ENCODE measurements around the gene PTPRN2.
"Not testable (repeated sequence)": the region's sequence is repeated elsewhere in the genome, so short reads cannot be mapped to it uniquely, and the experiment has no call there.

PTPRN2 gene

GRCh38 chr7:157936976-157937375 lies 650.6 kb downstream of the PTPRN2 start:
- Mint-ChIP-seq H3K4me3 (no peak overlapping the region), H3K9me3 (peaks cover 20 to 21% of the 10 kb centered on the region in 2 donors), H3K4me1 (ENCODE audit: low read depth in 2 of 2) (no peaks in the 10 kb centered on the region), H3K27me3 (peaks cover 0 to 26% of the 10 kb centered on the region in 2 donors), H3K27ac (no peak overlapping the region), H3K36me3 (ENCODE audit: insufficient read depth) (no peaks in the 10 kb centered on the region)
- DNase-seq (no peak), ATAC-seq (replicated peaks) (no peak)

- H3K36me3 Mint-ChIP-seq (ENCODE audit: insufficient read depth); DNase-seq; ATAC-seq (replicated peaks); H3K4me1 Mint-ChIP-seq (ENCODE audit: low read depth in 2 of 2); H3K27ac Mint-ChIP-seq; H3K4me3 Mint-ChIP-seq: not testable (repeated sequence)
- H3K27me3 Mint-ChIP-seq: peaks cover 0 to 26% of the 10 kb centered on the region in 2 donors
- peaks cover 19 to 22% of the 10 kb centered on the region in 2 donors for H3K9me3 Mint-ChIP-seq
Measured at GRCh38 chr7:157935721-157936120, 651.9 kb downstream of the PTPRN2 start.

GRCh38 chr7:157933219-157934155 lies 654.1 kb downstream of the PTPRN2 start:
- Mint-ChIP-seq H3K9me3 (peaks cover 16 to 22% of the 10 kb centered on the region in 2 donors), H3K27me3 (peaks cover 0 to 15% of the 10 kb centered on the region in 2 donors)
- H3K4me3 Mint-ChIP-seq; H3K36me3 Mint-ChIP-seq (ENCODE audit: insufficient read depth); DNase-seq; H3K27ac Mint-ChIP-seq; H3K4me1 Mint-ChIP-seq (ENCODE audit: low read depth in 2 of 2); ATAC-seq (replicated peaks): not testable (repeated sequence)

- Mint-ChIP-seq H3K36me3 (ENCODE audit: insufficient read depth) (no peaks in the 10 kb centered on the region), H3K27ac (peak overlapping the region in 1 of 2 donors; percentile 58), H3K27me3 (peaks cover 8 to 17% of the 10 kb centered on the region in 2 donors), H3K4me3 (no peak overlapping the region), H3K4me1 (ENCODE audit: low read depth in 2 of 2) (no peaks in the 10 kb centered on the region), H3K9me3 (peaks cover 16 to 22% of the 10 kb centered on the region in 2 donors)
- DNase-seq (no peak), ATAC-seq (replicated peaks) (no peak)
Measured at GRCh38 chr7:157932498-157933218, 655.0 kb downstream of the PTPRN2 start.

- Mint-ChIP-seq H3K4me1 (ENCODE audit: low read depth in 2 of 2) (peaks cover 6 to 7% of the 10 kb centered on the region in 2 donors), H3K27me3 (peaks cover 10 to 14% of the 10 kb centered on the region in 2 donors), H3K9me3 (peaks cover 16 to 22% of the 10 kb centered on the region in 2 donors), H3K4me3 (no peak overlapping the region), H3K36me3 (ENCODE audit: insufficient read depth) (no peaks in the 10 kb centered on the region), H3K27ac (no peak overlapping the region)
- no peak for DNase-seq
- no peak for ATAC-seq (replicated peaks)
Measured at GRCh38 chr7:157930926-157931466, 656.6 kb downstream of the PTPRN2 start.

GRCh38 chr7:157930441-157930840 lies 657.2 kb downstream of the PTPRN2 start:
- peaks cover 8 to 9% of the 10 kb centered on the region in 2 donors for H3K4me1 Mint-ChIP-seq (ENCODE audit: low read depth in 2 of 2)
- H3K4me3 Mint-ChIP-seq: no peak overlapping the region
- no peak for DNase-seq
- peaks cover 10 to 14% of the 10 kb centered on the region in 2 donors for H3K27me3 Mint-ChIP-seq
- no peak for ATAC-seq (replicated peaks)
- peaks cover 15 to 19% of the 10 kb centered on the region in 2 donors for H3K9me3 Mint-ChIP-seq
- H3K36me3 Mint-ChIP-seq (ENCODE audit: insufficient read depth): no peaks in the 10 kb centered on the region
- H3K27ac Mint-ChIP-seq: no peak overlapping the region

- H3K4me3 Mint-ChIP-seq: no peak overlapping the region
- no peaks in the 10 kb centered on the region for H3K36me3 Mint-ChIP-seq (ENCODE audit: insufficient read depth)
- no peak overlapping the region for H3K27ac Mint-ChIP-seq
- no peak for ATAC-seq (replicated peaks)
- H3K4me1 Mint-ChIP-seq (ENCODE audit: low read depth in 2 of 2): peaks cover 8 to 9% of the 10 kb centered on the region in 2 donors
- DNase-seq: no peak
- peaks cover 13 to 14% of the 10 kb centered on the region in 2 donors for H3K9me3 Mint-ChIP-seq
- peaks cover 10 to 14% of the 10 kb centered on the region in 2 donors for H3K27me3 Mint-ChIP-seq
Measured at GRCh38 chr7:157929671-157930070, 658.0 kb downstream of the PTPRN2 start.

- Mint-ChIP-seq H3K27me3 (peaks cover 10 to 14% of the 10 kb centered on the region in 2 donors), H3K9me3 (peaks cover 10 to 14% of the 10 kb centered on the region in 2 donors), H3K4me3 (no peak overlapping the region), H3K27ac (no peak overlapping the region), H3K4me1 (ENCODE audit: low read depth in 2 of 2) (peaks cover 8 to 9% of the 10 kb centered on the region in 2 donors), H3K36me3 (ENCODE audit: insufficient read depth) (no peaks in the 10 kb centered on the region)
- ATAC-seq (replicated peaks) (no peak), DNase-seq (no peak)
Measured at GRCh38 chr7:157928808-157929425, 658.7 kb downstream of the PTPRN2 start.

- H3K4me3 Mint-ChIP-seq: no peak overlapping the region
- H3K27me3 Mint-ChIP-seq: peaks cover 10 to 14% of the 10 kb centered on the region in 2 donors
- H3K27ac Mint-ChIP-seq: no peak overlapping the region
- no peak for ATAC-seq (replicated peaks)
- DNase-seq: no peak
- peaks cover 8 to 9% of the 10 kb centered on the region in 2 donors for H3K4me1 Mint-ChIP-seq (ENCODE audit: low read depth in 2 of 2)
- no peaks in the 10 kb centered on the region for H3K36me3 Mint-ChIP-seq (ENCODE audit: insufficient read depth)
- peaks cover 7 to 14% of the 10 kb centered on the region in 2 donors for H3K9me3 Mint-ChIP-seq
Measured at GRCh38 chr7:157928171-157928794, 659.3 kb downstream of the PTPRN2 start.

- no peak for ATAC-seq (replicated peaks)
- no peaks in the 10 kb centered on the region for H3K36me3 Mint-ChIP-seq (ENCODE audit: insufficient read depth)
- peaks cover 3 to 7% of the 10 kb centered on the region in 2 donors for H3K9me3 Mint-ChIP-seq
- H3K27me3 Mint-ChIP-seq: peaks cover 10 to 14% of the 10 kb centered on the region in 2 donors
- peaks cover 8 to 9% of the 10 kb centered on the region in 2 donors for H3K4me1 Mint-ChIP-seq (ENCODE audit: low read depth in 2 of 2)
- no peak for DNase-seq
- no peak overlapping the region for H3K27ac Mint-ChIP-seq
- H3K4me3 Mint-ChIP-seq: no peak overlapping the region
Measured at GRCh38 chr7:157927313-157927925, 660.2 kb downstream of the PTPRN2 start.

- Mint-ChIP-seq H3K9me3 (no peaks in the 10 kb centered on the region), H3K27ac (peak overlapping the region in 1 of 2 donors; percentile 11), H3K4me1 (ENCODE audit: low read depth in 2 of 2) (peaks cover 8 to 9% of the 10 kb centered on the region in 2 donors), H3K4me3 (peak overlapping the region; percentile 21 to 30), H3K36me3 (ENCODE audit: insufficient read depth) (no peaks in the 10 kb centered on the region), H3K27me3 (peaks cover 10 to 14% of the 10 kb centered on the region in 2 donors)
- no peak for ATAC-seq (replicated peaks)
- DNase-seq: no peak
Measured at GRCh38 chr7:157926521-157927150, 661.0 kb downstream of the PTPRN2 start.

GRCh38 chr7:157926107-157926506 lies 661.5 kb downstream of the PTPRN2 start:
- peak; percentile 21 for ATAC-seq (replicated peaks)
- Mint-ChIP-seq H3K27ac (peak overlapping the region in 1 of 2 donors; percentile 11), H3K4me1 (ENCODE audit: low read depth in 2 of 2) (peaks cover 8 to 9% of the 10 kb centered on the region in 2 donors), H3K4me3 (no peak overlapping the region), H3K9me3 (no peaks in the 10 kb centered on the region), H3K36me3 (ENCODE audit: insufficient read depth) (no peaks in the 10 kb centered on the region), H3K27me3 (peaks cover 10 to 14% of the 10 kb centered on the region in 2 donors)
- no peak for DNase-seq

Measured in effector memory CD8-positive, alpha-beta T cell (primary cell).